Calu3 (cell line): ENCODE results near the gene CYB5R3. TPM values are rescaled to one million over a fixed set of nuclear protein-coding genes. Genes with fewer than 3 reads are reported as not detected.

Experiments used
- BruUV-seq: library from RNA; stranded (reverse); fragments of 400-500 nt; replicated peaks from 2 replicates; lab custom pipeline; 2021; lab: Mats Ljungman, UMichigan
- CTCF ChIA-PET: fragments of 300-600 bp; sonication (Branson Sonifier 250); formaldehyde crosslinking; loops from one replicate; lab custom pipeline; 2022; ENCODE audit warnings: antibody characterized with exemption; lab: Charles Lee
- DNase-seq: peaks from one replicate; pipeline ENCODE4 v3.0.0; 2022
- H3K27ac Mint-ChIP-seq: one replicate; pipeline ENCODE4 v1.8.0; 2022; ENCODE audit warnings: mixed read lengths; ENCODE audit not compliant: unreplicated experiment
- H3K27me3 Mint-ChIP-seq: one replicate; pipeline ENCODE4 v1.8.0; 2022; ENCODE audit warnings: mixed read lengths; ENCODE audit not compliant: unreplicated experiment
- H3K36me3 Mint-ChIP-seq: one replicate; pipeline ENCODE4 v1.8.0; 2022; ENCODE audit warnings: mild to moderate bottlenecking, moderate library complexity, mixed read lengths; ENCODE audit not compliant: insufficient read depth, unreplicated experiment
- H3K4me1 Mint-ChIP-seq: one replicate; pipeline ENCODE4 v1.8.0; 2022; ENCODE audit warnings: mild to moderate bottlenecking, low read depth, mixed read lengths; ENCODE audit not compliant: unreplicated experiment
- H3K4me3 Mint-ChIP-seq: one replicate; pipeline ENCODE4 v1.8.0; 2022; ENCODE audit warnings: mild to moderate bottlenecking, low read depth, moderate library complexity, mixed read lengths; ENCODE audit not compliant: unreplicated experiment
- H3K9me3 Mint-ChIP-seq: one replicate; pipeline ENCODE4 v1.8.0; 2022; ENCODE audit warnings: low read depth, mixed read lengths; ENCODE audit not compliant: unreplicated experiment
- CTCF ChIP-seq: fragments of 200-600 bp; IDR thresholded peaks from one replicate; pipeline ENCODE4 v1.8.0; 2022; ENCODE audit warnings: antibody characterized with exemption; ENCODE audit not compliant: unreplicated experiment
- intact Hi-C: fragments of 100-400 bp; cut with micrococcal nuclease; formaldehyde crosslinking; loops from one replicate; pipeline ENCODE4 v1.10.0; 2022; ENCODE audit not compliant: unreplicated experiment
- total RNA-seq: library from RNA; stranded (reverse); gene quantifications from 2 replicates; pipeline ENCODE4 v1.2.3, GENCODE V29; 2022

CYB5R3 gene
- total RNA-seq, 1 experiment from 2014 or later, result 101 TPM

GRCh38 chr22:42653999-42654398 lies 4.8 kb upstream of the CYB5R3 start:
- no peak for DNase-seq
- Mint-ChIP-seq H3K27me3 (no peaks in the 10 kb centered on the region), H3K27ac (no peak overlapping the region), H3K36me3 (peaks cover 12% of the 10 kb centered on the region), H3K9me3 (no peaks in the 10 kb centered on the region), H3K4me3 (no peak overlapping the region), H3K4me1 (peaks cover 12% of the 10 kb centered on the region)
- CTCF ChIA-PET, result interaction anchor here (0.6 to 1.7 kb wide), 2 partner anchors 27 to 493 kb away, joined by 6 to 8 read pairs; no protein-coding TSS in a partner anchor
- BruUV-seq, result no TSS peak
- no peak for TF ChIP-seq CTCF
- intact Hi-C loops, result no loop called here

- CTCF ChIA-PET, result no interaction called here
- Mint-ChIP-seq H3K36me3 (peaks cover 31% of the 10 kb centered on the region), H3K9me3 (no peaks in the 10 kb centered on the region), H3K27me3 (no peaks in the 10 kb centered on the region), H3K4me3 (no peak overlapping the region), H3K4me1 (peaks cover 29% of the 10 kb centered on the region), H3K27ac (no peak overlapping the region)
- intact Hi-C loops, result no loop called here
- no TSS peak for BruUV-seq
- TF ChIP-seq CTCF, result no peak
- peak; percentile 24 for DNase-seq
Measured at GRCh38 chr22:42651134-42651533, 1.9 kb upstream of the CYB5R3 start.

- H3K4me1 Mint-ChIP-seq, result peaks cover 31% of the 10 kb centered on the region
- DNase-seq, result peak; percentile 48
- BruUV-seq, result TSS peak; percentile 78
- no peak for TF ChIP-seq CTCF
- peak overlapping the region; percentile 96 for H3K4me3 Mint-ChIP-seq
- peak overlapping the region; percentile 71 for H3K27ac Mint-ChIP-seq
- intact Hi-C loops, result no loop called here
- CTCF ChIA-PET, result interaction anchor here (0.9 kb wide), 1 partner anchor 12 kb away, joined by 4 read pairs; no protein-coding TSS in a partner anchor
- H3K27me3 Mint-ChIP-seq, result no peaks in the 10 kb centered on the region
- H3K36me3 Mint-ChIP-seq, result peaks cover 37% of the 10 kb centered on the region
- no peaks in the 10 kb centered on the region for H3K9me3 Mint-ChIP-seq
Measured at GRCh38 chr22:42648368-42649245, 585 bp downstream of the CYB5R3 start.

GRCh38 chr22:42648017-42648367 lies 1.2 kb downstream of the CYB5R3 start:
- Mint-ChIP-seq H3K4me1 (peaks cover 30% of the 10 kb centered on the region), H3K27me3 (no peaks in the 10 kb centered on the region)

More at GRCh38 chr22:42648017-42648367, 1.2 kb downstream of the CYB5R3 start:
- no peak for TF ChIP-seq CTCF
- BruUV-seq, result no TSS peak
- intact Hi-C loops, result no loop called here
- H3K4me3 Mint-ChIP-seq, result peak overlapping the region; percentile 96
- no peak for DNase-seq
- CTCF ChIA-PET, result no interaction called here
- peak overlapping the region; percentile 71 for H3K27ac Mint-ChIP-seq
- H3K9me3 Mint-ChIP-seq, result no peaks in the 10 kb centered on the region
- H3K36me3 Mint-ChIP-seq, result peaks cover 38% of the 10 kb centered on the region
